Right ventricle myocardium superior (tissue), 1 donor: Measurements from ENCODE around the gene PRODH2. TPM values are rescaled to one million over a fixed set of nuclear protein-coding genes. Genes with fewer than 3 reads are reported as not detected.
A peak's percentile ranks its signal among the peaks of the same experiment; 100 is the strongest.
"Not testable (repeated sequence)": the region's sequence is repeated elsewhere in the genome, so short reads cannot be mapped to it uniquely, and the experiment has no call there.

Source experiments
- ATAC-seq: fragments of 200-7000 bp; cut with Tn5 transposase; one replicate; pipeline ENCODE4 v1.9.1; 2020; ENCODE audit warnings: mild to moderate bottlenecking; ENCODE audit not compliant: poor library complexity
- DNase-seq: peaks from one replicate; pipeline ENCODE4 v3.0.0-alpha.2; 2020
- intact Hi-C: fragments of 100-400 bp; cut with DNase I; formaldehyde crosslinking; loops from one replicate; pipeline ENCODE4 v1.11.2; 2022
- total RNA-seq: library from RNA; stranded (reverse); fragmentation: NEBNext Ultra II Directional; extraction: Animal tissue kit (Norgen Biotek cat#: 25700); gene quantifications from one replicate; pipeline ENCODE4 v1.2.1, GENCODE V29; 2021
- donor health status: DM: no; HTN: yes; CAD: no; lungs with severe emphysema.

The PRODH2 gene
- total RNA-seq, 1 donor from 2014 or later, result not detected

DNA sequence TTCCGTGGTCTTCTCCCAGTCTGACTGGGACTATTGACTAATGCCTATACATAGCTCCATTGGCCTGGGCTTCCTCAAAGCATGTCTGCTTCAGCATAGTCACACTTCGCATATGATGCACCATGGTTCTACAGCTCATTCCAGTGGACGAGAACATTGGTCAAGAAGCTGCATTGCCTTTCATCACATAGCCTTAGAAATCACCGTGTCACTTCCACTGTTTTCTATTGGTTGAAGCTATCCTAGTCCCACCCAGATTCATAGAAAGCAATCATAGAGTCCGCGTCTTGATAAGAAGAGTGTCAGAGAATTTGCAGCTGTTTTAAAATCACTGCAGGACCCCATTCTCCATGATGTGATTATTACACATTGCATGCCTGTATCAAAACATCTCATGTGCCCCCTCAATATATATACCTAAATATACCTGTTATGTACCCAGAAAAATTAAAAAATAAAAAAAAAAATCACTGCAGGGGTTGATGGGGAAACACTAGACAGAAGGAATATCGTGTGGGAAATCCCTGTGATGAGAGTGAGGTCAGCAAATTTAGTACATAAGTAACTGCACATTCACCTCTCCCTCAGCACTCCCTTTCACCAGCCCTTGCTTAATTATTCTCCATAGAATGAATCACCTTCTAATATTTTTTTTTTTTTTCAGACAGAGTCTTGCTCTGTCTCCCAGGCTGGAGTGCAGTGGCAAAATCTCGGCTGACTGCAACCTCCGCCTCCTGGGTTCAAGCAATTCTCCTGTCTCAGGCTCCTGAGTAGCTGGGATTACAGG, 39.4 kb downstream of the PRODH2 start:
- no peak for DNase-seq
- intact Hi-C loops, result no loop called here
- no peak for ATAC-seq

DNA sequence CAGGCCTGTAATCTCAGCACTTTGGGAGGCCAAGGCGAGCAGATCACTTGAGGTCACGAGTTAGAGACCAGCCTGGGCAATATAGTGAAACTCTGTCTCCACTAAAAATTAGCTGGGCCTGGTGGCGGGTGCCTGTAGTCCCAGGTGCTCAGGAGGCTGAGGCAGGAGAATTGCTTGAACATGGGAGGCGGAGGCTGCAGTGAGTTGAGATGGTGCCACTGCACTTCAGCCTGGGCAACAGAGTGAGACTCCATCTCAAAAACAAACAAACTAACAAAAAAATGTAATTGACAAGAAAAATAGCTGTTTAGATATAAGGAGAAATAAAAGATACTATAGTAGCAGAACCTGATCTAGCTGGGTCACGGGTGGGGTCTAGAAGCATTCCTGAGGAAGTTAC, 40.3 kb downstream of the PRODH2 start:
- intact Hi-C loops, ATAC-seq: not testable (repeated sequence)

DNA sequence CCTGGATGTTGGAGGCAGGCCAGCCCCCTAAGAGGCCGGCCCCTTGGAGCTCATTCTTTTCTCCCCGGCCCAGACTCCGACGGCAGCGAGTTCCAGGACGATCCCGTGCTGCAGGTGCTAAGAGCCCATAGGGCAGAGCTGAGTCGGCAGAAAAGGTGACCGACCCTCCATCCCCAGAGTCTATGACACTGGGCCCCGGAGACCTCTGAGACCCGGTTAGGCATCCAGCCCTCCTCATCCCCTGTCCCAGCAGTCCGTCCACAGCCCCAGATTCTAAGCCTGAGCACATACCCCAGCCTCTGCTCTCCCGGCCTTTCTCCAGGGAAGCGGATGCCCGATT, 44.6 kb downstream of the PRODH2 start:
- intact Hi-C loops, result no loop called here
- no peak for DNase-seq
- ATAC-seq, result no peak

More for the DNA sequence above, 40.3 kb downstream of the PRODH2 start:
- not testable (repeated sequence) for DNase-seq

DNA sequence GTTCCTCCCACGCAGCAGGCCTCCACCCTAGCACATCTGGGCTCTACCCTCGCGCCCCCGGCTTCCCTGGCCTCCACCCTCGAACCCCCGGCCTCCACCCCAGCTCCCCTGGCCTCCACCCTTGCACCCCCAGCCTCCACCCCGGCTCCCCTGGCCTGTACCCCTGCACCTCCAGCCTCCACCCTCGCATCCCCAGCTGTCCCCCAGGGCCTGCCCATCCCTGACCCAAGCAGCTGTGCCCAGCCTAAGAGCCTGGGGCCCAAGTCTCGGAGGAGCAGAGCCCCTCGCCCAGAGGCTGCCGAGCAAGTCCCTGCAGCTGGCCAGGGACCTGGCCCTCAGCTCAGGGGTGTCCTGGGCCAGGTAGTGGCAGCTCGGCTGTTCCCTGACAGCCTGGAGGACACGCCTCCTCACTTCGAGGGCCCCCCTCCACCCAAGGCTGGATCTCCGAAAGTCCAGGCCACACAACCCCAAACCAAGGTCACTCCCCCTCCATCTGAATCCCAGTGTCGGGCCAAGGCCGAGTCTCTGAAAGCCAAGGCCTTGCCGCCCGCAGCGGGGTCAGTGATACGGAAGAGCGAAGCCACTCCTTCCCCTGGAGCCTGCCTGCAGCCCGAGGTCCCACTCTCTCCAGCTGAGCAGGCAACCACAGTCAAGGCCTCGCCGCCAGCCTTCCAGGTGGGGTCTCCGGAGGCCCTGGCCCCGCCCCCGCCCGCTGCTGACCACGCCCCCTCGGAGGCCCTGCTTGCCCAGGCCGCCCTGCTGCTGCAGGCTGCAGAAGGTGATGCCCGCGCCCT, 45.2 kb downstream of the PRODH2 start:
- DNase-seq (no peak), ATAC-seq (peak; percentile 57)
- intact Hi-C loops, result no loop called here

DNA sequence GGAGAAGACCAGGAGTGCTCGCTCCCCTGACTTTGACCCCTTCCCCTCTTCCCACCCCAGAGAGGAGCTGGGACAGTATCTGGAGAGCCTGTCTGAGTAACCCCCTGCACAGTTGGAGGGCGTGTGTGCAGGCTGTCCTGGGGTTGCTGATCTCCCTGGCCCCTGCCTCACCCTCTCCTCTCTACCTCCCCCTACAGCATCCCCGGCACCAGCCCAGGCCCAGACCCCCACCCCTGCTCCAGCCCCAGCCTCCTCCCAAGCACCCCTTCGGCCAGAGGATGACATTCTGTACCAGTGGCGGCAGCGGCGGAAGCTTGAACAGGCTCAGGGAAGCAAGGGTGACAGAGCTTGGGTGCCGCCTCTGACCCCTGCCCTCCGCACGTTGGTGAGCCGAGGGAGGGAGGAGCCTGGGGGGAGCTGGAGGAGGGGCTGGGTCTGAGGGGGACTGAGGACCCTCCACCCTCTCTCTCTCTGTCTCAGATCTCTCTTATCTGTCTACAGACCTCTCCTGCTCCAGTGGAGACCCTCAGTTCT, 46.0 kb downstream of the PRODH2 start:
- DNase-seq (no peak), ATAC-seq (peak; percentile 12)
- intact Hi-C loops, result no loop called here

DNA sequence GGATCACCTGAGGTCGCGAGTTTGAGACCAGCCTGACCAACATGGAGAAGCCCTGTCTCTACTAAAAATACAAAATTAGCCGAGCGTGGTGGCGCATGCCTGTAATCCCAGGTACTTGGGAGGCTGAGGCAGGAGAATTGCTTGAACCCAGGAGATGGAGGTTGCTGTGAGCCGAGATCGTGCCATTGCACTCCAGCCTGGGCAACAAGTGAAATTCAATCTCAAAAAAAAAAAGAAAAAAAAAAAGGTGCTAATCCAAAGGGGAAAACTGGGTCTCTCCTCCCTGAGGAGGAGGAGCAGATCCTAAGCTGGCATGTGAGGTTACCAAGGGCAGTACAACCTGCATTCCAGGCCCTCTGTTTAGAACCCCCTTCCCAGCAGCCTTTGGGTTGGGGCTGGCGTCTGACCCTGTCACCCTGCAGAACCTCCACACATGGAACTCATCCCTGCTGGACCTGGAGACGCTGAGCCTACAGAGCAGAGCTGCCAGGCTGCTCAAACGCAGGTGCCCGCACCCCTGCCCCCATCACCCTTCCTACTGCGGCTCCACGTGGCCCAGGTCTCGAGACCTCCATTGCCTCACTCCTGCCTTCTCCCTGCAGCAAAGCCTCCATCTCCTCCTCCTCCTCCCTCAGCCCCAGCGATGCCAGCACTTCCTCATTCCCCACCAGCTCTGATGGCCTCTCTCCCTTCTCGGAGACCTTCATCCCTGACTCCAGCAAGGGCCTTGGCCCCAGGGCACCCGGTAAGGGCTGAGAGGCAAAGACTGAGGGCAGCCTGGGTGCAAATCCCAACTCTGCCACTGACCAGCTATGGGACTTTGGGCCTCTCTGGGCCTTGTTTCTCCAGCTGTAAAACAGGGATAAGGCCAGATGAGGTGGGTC, 48.0 kb downstream of the PRODH2 start:
- DNase-seq (no peak), ATAC-seq (no peak)
- intact Hi-C loops, result no loop called here

DNA sequence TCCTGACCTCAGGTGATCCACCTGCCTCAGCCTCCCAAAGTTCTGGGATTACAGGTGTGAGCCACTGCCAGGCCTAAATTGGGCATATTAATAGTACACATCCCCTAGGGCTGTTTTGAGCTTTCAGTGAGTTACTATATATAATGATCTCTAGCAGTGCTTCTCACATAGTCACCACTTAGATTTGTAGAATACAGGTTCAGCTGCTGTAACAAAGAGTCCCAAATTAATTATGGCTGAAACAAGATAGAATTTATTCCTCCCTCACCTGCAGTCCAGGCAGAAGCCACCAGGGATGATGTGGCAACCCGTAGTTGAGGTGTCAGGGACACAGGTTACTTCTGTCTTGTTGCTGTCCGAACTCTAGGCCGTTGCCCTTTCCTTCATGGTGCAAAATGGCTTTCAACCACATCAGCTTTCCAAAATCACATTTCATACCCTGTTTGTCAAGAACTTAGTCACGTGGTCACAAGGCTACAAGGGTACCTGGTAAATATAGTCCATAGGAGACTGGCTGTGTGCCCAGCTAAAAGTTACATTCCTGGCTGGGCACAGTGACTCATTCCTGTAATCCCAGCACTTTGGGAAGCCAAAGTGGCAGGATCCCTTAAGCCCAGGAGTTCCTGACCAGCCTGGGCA, 51.8 kb downstream of the PRODH2 start:
- ATAC-seq, result no peak

DNA sequence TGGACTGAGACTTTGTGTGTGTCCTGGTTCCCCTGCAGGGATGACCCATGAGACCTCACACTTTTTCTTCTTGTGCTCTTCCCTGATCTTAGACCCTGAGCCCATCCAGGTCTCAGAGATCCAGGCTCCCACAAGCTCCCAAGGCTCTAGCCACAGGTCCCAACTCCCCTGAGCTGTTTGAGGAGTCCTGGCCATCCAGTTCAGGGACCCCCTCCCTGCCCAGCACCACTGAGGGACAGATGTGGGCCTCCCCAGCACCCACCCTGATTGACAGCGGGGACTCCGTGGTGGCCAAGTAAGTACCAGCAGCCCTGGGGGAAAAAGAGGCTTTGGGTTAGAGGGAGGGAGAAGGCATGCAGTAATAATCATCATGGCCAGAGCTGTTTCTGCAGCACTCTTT, 52.9 kb downstream of the PRODH2 start:
- DNase-seq, result peak; percentile 22
- intact Hi-C loops, result loop anchor here (5.0 kb wide), 1 partner anchor 173 kb away; no protein-coding TSS in a partner anchor
- no peak for ATAC-seq

More for the DNA sequence above, 51.8 kb downstream of the PRODH2 start:
- intact Hi-C loops, result no loop called here
- no peak for DNase-seq

DNA sequence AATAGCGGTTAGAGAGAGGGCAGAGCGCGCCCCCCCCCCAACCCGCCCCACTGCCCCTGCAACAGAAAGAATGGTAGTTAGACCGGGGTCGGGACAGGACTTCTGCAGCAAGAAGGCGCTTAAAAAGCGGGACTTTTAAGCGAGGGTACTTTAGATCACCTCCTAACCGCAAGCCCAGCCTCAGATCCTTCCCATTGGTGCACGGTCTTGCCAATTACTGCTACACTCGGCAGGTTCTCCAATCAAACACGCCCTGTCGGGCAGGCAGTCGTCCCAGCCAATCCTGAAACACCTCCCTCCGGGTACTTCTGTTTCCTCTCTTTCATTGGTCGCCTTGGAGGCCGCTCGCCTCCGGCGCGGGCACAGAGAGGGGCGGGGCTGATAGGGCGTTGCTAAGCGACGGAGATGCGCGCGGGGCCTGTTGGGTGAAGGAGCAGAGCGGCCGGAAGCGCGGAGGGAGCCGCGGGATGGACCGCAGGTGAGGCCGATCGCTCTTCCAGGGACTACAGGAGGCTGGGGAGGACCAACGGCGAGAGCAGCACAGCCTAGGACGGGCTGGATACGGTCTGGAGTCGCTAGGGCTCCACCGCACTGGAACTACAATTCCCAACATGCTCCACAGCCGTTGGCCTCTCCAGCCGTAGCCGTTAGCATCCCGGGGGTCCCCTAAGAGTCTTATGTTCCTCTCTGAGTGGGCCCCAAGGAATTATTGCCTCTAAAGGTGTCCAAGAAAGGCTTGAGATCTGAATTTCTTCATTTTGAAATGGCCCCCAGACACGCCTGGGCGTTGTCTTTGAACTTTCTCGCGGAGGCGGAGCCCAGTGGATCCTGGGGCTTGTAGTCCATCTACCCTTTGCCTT, 54.7 kb downstream of the PRODH2 start, which contains the start of gene PROSER3:
Gene PROSER3, plus strand, starts transcription at position 428 of the 860 bp plus-strand sequence. Its CDS starts 40 bp downstream, at position 468.
- intact Hi-C loops, result loop anchor here (5.0 kb wide), 1 partner anchor 174 kb away; no protein-coding TSS in a partner anchor
- DNase-seq, result peak; percentile 99
- ATAC-seq, result peak; percentile 76

DNA sequence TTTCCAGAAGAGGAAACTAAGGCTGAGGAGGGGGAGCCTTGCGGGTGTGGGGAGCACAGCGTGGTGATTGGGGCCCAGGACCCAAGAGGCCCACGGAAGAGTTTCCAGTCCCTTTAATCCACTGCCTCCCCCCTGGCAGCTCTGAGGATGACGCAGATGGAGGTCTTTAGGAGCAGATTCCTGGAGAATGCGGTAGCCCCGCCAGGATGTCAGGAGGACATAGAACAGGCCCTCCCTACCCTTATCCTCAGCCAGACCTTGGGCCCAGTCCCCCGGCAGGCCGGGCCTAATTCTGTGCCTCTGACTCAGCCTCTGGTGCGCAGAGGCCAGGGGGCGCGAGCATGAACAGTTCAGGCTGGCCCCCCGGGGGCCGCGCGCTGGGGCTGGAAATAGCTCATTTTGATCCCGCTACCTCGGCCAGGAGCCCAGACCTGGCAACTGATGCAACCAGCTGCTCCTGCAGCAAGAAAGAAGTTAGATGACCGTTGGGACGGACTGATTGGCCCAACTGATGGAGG, 55.4 kb downstream of the PRODH2 start:
- intact Hi-C loops, result loop anchor here (5.0 kb wide), 1 partner anchor 175 kb away; no protein-coding TSS in a partner anchor
- peak; percentile 52 for ATAC-seq
- peak; percentile 94 for DNase-seq

DNA sequence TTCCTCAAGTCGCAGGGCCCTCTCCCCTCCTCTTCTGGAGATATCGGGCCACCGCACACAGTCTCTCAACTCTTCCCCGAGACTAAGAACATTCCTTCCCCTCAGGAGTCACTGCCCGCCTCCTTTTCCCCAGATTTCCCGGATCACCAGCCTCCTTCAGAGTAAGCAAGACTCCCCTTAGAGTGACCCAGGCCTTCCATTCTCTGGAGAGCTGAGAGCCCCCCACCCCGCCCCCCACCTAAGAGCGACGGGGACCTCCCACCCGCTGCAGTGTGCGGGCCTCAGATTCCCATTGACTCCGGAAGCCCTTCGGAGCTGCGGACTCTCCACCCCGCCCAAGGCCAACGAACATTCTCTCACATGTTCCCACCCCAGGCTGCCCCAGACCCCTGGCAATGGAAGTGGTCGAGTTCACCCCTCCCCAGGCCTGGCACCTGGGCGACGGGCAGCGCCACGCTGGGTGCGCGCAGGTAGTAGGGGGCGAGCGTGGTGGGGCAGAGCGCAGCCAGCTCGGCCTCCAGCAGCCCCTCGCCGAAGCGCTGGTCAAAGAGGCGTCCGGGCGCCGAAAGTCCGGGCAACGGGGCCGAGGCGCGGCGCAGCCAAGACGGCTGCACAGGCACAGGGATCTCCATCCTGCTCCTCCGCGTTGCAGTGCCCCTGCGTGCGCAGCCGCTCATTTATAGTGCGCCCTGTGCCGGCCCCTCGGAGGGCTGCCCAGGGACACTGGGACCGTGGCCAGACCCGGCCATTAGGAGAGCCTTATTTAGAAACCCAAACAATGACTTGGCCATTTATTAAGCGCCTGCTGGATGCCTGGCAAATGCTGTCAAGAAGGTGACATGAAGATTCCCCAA, 56.0 kb downstream of the PRODH2 start, which contains the start of gene HSPB6:
Gene HSPB6, minus strand, starts transcription at position 653 of the 854 bp plus-strand sequence. Its CDS starts 21 bp downstream, at position 632.
- intact Hi-C loops, result loop anchor here (5.0 kb wide), 1 partner anchor 176 kb away; no protein-coding TSS in a partner anchor
- ATAC-seq (peak; percentile 47), DNase-seq (peak; percentile 88)

DNA sequence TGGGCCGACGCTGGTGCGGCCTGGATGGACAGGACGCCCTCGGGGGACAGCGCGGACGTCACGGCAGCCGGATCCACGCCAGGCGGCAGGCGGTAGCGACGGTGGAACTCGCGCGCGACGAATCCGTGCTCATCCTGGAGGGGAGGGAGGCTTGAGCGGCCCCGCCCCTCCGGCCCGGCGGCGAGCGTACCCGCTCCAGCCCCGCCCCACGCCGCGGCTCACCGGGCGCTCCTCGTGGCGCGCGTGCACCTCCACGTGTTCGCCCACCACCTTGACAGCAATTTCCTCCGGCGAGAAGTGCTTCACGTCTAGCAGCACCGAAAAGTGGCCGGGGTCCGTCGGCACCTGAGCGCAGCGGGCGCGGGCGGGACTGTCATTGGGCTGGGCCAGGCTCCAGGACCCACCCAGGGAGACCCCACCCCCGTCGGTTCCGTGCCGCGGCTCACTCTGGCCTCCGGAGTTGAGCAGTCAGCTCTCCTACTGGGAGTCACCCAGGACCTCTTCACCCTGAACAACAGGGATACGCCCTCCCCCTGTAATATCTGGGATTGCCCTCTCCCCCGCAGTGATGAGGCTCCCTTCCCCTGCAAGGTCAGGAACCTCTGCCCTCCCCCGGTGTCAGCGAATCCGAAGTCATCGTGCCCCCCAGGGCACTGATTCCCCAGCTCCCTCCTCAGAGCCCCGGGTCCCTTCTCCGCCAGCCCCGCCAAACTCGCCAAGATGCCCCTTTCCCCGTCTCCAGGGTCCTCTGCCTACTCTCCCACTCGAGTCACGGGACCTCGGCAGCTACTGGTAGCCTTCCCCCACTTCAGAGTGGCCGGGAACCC, 56.9 kb downstream of the PRODH2 start:
- DNase-seq (peak; percentile 94), ATAC-seq (peak; percentile 60)
- intact Hi-C loops, result loop anchor here (5.0 kb wide), 1 partner anchor 177 kb away; no protein-coding TSS in a partner anchor

DNA sequence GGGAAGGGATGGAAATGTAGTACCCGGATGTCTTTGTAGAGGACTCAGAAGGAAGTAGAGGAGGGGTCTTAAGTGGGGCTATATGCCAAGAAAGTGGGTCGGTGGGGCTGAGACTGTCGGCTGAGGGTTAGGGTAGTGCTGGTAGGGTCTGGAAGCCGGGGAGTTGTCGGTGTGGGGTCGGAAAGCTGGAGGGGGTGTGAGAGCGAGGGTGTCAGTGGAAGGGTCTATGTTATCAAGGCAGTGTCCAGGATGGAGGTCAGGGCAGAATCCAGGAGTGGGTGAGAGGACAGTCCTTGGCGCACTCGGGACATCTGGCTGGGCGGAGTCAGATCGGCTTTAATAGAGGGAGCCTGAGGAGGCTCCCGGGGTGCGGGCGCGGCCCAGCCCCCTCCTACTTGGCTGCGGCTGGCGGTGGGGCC, 57.5 kb downstream of the PRODH2 start:
- intact Hi-C loops, result loop anchor here (5.0 kb wide), 1 partner anchor 177 kb away; no protein-coding TSS in a partner anchor
- no peak for DNase-seq
- no peak for ATAC-seq

DNA sequence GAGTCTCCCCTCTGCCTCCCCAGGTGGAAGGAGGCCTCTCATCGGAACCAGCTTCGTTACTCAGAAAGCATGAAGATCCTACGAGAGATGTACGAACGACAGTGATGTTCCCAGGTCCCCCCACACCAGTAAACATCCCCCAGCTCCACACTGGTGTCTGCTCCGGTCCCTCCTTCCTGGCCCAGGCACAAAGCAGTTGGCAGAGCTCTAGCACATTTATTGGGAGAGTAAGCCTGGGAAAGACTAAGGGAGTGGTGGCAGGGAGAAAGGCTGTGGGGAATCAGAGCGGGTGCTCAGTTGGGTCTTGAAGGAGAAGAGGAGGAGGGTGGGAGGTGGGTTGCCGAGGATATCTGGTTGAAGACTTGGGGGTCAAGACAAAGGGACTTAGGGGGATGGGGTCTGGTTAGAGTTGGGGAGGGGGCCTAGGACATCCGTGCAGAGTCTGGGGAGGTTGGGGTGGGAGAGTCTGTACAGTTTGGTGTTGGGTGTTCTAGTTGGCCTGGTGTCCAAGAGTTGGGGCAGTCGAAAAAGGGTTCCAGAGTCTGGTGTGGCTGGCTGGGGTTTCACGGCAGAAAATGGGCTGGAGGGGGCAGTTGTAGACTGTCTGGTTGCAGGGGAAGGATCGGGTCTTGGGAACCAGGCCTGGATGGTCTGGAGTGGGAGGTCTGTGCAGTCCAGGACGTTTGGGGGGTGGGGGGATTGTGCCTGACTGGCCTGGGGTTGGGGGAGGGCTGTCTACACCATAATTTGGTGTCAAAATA, 58.1 kb downstream of the PRODH2 start:
- peak; percentile 46 for DNase-seq
- intact Hi-C loops, result loop anchor here (5.0 kb wide), 1 partner anchor 178 kb away; no protein-coding TSS in a partner anchor
- no peak for ATAC-seq
